Colonic mucosa (tissue), 4 donors: ENCODE results near the gene PCDHA6. TPM values are rescaled to one million over a fixed set of nuclear protein-coding genes. Genes with fewer than 3 reads are reported as not detected.

Source experiments
- DNase-seq: peaks from one replicate; pipeline ENCODE4 v3.0.0-alpha.2; 2020
- H3K27ac ChIP-seq: fragments of 200-600 bp; one replicate; pipeline ENCODE4 v1.8.0; 2021
- H3K27me3 ChIP-seq: fragments of 200-600 bp; one replicate; pipeline ENCODE4 v1.8.0; 2021
- H3K36me3 ChIP-seq: fragments of 200-600 bp; one replicate; pipeline ENCODE4 v1.8.0; 2021
- H3K4me1 ChIP-seq: fragments of 200-600 bp; one replicate; pipeline ENCODE4 v1.8.0; 2021; ENCODE audit warnings: mild to moderate bottlenecking
- H3K4me3 ChIP-seq: fragments of 200-600 bp; one replicate; pipeline ENCODE4 v1.8.0; 2021
- H3K9ac ChIP-seq, 2 donors: one replicate each; pipeline ENCODE4 v1.7.0; 2013; ENCODE audit warnings: control low read depth in 2 of 2, low read depth in 2 of 2, low read length in 2 of 2
- H3K9me3 ChIP-seq: fragments of 200-600 bp; one replicate; pipeline ENCODE4 v1.8.0; 2021
- CTCF ChIP-seq: fragments of 200-600 bp; IDR thresholded peaks from one replicate; pipeline ENCODE4 v1.8.0; 2022; ENCODE audit warnings: antibody characterized with exemption, mild to moderate bottlenecking
- intact Hi-C: fragments of 100-400 bp; cut with DNase I; formaldehyde crosslinking; loops from one replicate; pipeline ENCODE4 v1.14.1; 2022
- total RNA-seq, 2 donors: library from RNA; stranded (reverse); fragmentation: NEBNext Ultra II Directional in 1 of 2; extraction: Animal tissue kit (Norgen Biotek cat#: 25700) in 1 of 2; gene quantifications; one replicate each; pipeline ENCODE4 v1.2.1, GENCODE V29; 2021
- donor health status: healthy.
- donor health status: DM: no; HTN: no; CAD: no.
- donor health status: DM: no; HTN: no; CAD: no.

The PCDHA6 gene
- total RNA-seq, 2 donors from 2014 or later: 0.11 to 0.12 TPM

GRCh38 chr5:140877262-140877581 is 49.5 kb downstream of the PCDHA6 start:
- Histone ChIP-seq H3K27ac (no peak overlapping the region), H3K36me3 (no peaks in the 10 kb centered on the region), H3K9me3 (no peaks in the 10 kb centered on the region), H3K9ac (no peak overlapping the region), H3K27me3 (no peaks in the 10 kb centered on the region), H3K4me1 (no peaks in the 10 kb centered on the region), H3K4me3 (no peak overlapping the region)
- no peak for DNase-seq
- intact Hi-C loops: no loop called here
- no peak for TF ChIP-seq CTCF

Other genes starting within 250 kb of the PCDHA6 start
- gene CD14, start 194.8 kb upstream of the PCDHA6 start, total RNA-seq: 10 to 100 TPM; 28.2 to 48.3 TPM
- 10 to 100 TPM in 1 of 2 donors, 1 to 10 TPM in 1; 8.7 to 18.9 TPM for gene TMCO6, start 188.5 kb upstream of the PCDHA6 start, total RNA-seq
- 100 to 1,000 TPM in 1 of 2 donors, 10 to 100 TPM in 1; 85.4 to 101 TPM for gene NDUFA2, start 180.3 kb upstream of the PCDHA6 start, total RNA-seq
- 10 to 100 TPM; 70.4 to 71.6 TPM for gene IK, start 180.1 kb upstream of the PCDHA6 start, total RNA-seq
- gene WDR55, start 163.1 kb upstream of the PCDHA6 start, total RNA-seq: 10 to 100 TPM; 28.7 to 47.8 TPM
- under 1 TPM; 0.16 to 0.89 TPM for gene DND1, start 154.4 kb upstream of the PCDHA6 start, total RNA-seq
- 10 to 100 TPM; 41.0 to 66.1 TPM for gene HARS1, start 136.6 kb upstream of the PCDHA6 start, total RNA-seq
- gene HARS2, start 136.5 kb upstream of the PCDHA6 start, total RNA-seq: 10 to 100 TPM; 37.8 to 38.7 TPM
- gene ZMAT2, start 127.5 kb upstream of the PCDHA6 start, total RNA-seq: 10 to 100 TPM; 43.8 to 49.4 TPM
- under 1 TPM in 1 of 2 donors, not detected in 1; 0.13 TPM for gene PCDHA1, start 41.8 kb upstream of the PCDHA6 start, total RNA-seq
- gene PCDHA2, start 33.1 kb upstream of the PCDHA6 start, total RNA-seq: not detected
- under 1 TPM in 1 of 2 donors, not detected in 1; 0.11 TPM for gene PCDHA3, start 26.9 kb upstream of the PCDHA6 start, total RNA-seq
- under 1 TPM; 0.47 to 0.58 TPM for gene PCDHA4, start 20.9 kb upstream of the PCDHA6 start, total RNA-seq
- under 1 TPM; 0.05 to 0.13 TPM for gene PCDHA5, start 6.3 kb upstream of the PCDHA6 start, total RNA-seq
- gene PCDHA7, start 6.3 kb downstream of the PCDHA6 start, total RNA-seq: under 1 TPM; 0.10 to 0.11 TPM
- gene PCDHA8, start 13.2 kb downstream of the PCDHA6 start, total RNA-seq: under 1 TPM in 1 of 2 donors, not detected in 1; 0.10 TPM
- gene PCDHA9, start 20.4 kb downstream of the PCDHA6 start, total RNA-seq: under 1 TPM in 1 of 2 donors, not detected in 1; 0.19 TPM
- gene PCDHA10, start 27.9 kb downstream of the PCDHA6 start, total RNA-seq: under 1 TPM; 0.07 to 0.37 TPM
- gene PCDHA11, start 41.0 kb downstream of the PCDHA6 start, total RNA-seq: not detected
- not detected for gene PCDHA12, start 47.3 kb downstream of the PCDHA6 start, total RNA-seq
- gene PCDHA13, start 54.2 kb downstream of the PCDHA6 start, total RNA-seq: under 1 TPM; 0.05 TPM
- gene PCDHAC1, start 98.3 kb downstream of the PCDHA6 start, total RNA-seq: under 1 TPM; 0.10 to 0.11 TPM
- under 1 TPM; 0.05 to 0.32 TPM for gene PCDHAC2, start 138.5 kb downstream of the PCDHA6 start, total RNA-seq
- gene PCDHB1, start 223.4 kb downstream of the PCDHA6 start, total RNA-seq: not detected